ENCODE results near the gene CCDC27. TPM values are rescaled to one million over a fixed set of nuclear protein-coding genes. Genes with fewer than 3 reads are reported as not detected.

The CCDC27 gene
- total and polyA plus RNA-seq, 2 of the 13 experiments (the other 11 are each of a cell fraction or from before 2014, with no cell fraction given) = not detected

GRCh38 chr1:3777078-3777547 is 24.9 kb downstream of the CCDC27 start (continued):
- TF ChIP-seq USF2 (IDR thresholded peaks at IDR 0.05; ENCODE audit: low read depth, low read length) = no peak
- TF ChIP-seq USF2 (CRISPR knock-in tag; IDR thresholded peaks at IDR 0.05; ENCODE audit: borderline replicate concordance) = no peak
- TF ChIP-seq HNRNPLL (IDR thresholded peaks at IDR 0.05; ENCODE audit: low read depth, low read length, poor library complexity, severe bottlenecking) = peak; percentile 14
- TF ChIP-seq ZNF574 (CRISPR knock-in tag; IDR thresholded peaks at IDR 0.05) = peak; percentile 29; the same call in 1 of the 2 replicates
- TF ChIP-seq ERF (CRISPR knock-in tag; IDR thresholded peaks at IDR 0.05) = no peak
- TF ChIP-seq ZNF850 (CRISPR knock-in tag; conservative IDR thresholded peaks at IDR 0.05) = no peak
- TF ChIP-seq ZNF598 (CRISPR knock-in tag; IDR thresholded peaks at IDR 0.05; ENCODE audit: borderline replicate concordance) = no peak
- TF ChIP-seq ZC3H4 (CRISPR knock-in tag; IDR thresholded peaks at IDR 0.05; ENCODE audit: borderline replicate concordance) = peak; percentile 46; the same call in 1 of the 2 replicates
- no peak for TF ChIP-seq ZFY (CRISPR knock-in tag; IDR thresholded peaks at IDR 0.05)
- TF ChIP-seq GFI1 (CRISPR knock-in tag; IDR thresholded peaks at IDR 0.05; ENCODE audit: borderline replicate concordance) = no peak
- peak; percentile 55 for TF ChIP-seq AGO2 (optimal IDR thresholded peaks at IDR 0.05; ENCODE audit: low read depth, low read length)
- TF ChIP-seq ZNF878 (CRISPR knock-in tag; IDR thresholded peaks at IDR 0.05) = no peak
- no peak for TF ChIP-seq KLF15 (CRISPR knock-in tag; IDR thresholded peaks at IDR 0.05; ENCODE audit: borderline replicate concordance)
- TF ChIP-seq, protein P1, sequence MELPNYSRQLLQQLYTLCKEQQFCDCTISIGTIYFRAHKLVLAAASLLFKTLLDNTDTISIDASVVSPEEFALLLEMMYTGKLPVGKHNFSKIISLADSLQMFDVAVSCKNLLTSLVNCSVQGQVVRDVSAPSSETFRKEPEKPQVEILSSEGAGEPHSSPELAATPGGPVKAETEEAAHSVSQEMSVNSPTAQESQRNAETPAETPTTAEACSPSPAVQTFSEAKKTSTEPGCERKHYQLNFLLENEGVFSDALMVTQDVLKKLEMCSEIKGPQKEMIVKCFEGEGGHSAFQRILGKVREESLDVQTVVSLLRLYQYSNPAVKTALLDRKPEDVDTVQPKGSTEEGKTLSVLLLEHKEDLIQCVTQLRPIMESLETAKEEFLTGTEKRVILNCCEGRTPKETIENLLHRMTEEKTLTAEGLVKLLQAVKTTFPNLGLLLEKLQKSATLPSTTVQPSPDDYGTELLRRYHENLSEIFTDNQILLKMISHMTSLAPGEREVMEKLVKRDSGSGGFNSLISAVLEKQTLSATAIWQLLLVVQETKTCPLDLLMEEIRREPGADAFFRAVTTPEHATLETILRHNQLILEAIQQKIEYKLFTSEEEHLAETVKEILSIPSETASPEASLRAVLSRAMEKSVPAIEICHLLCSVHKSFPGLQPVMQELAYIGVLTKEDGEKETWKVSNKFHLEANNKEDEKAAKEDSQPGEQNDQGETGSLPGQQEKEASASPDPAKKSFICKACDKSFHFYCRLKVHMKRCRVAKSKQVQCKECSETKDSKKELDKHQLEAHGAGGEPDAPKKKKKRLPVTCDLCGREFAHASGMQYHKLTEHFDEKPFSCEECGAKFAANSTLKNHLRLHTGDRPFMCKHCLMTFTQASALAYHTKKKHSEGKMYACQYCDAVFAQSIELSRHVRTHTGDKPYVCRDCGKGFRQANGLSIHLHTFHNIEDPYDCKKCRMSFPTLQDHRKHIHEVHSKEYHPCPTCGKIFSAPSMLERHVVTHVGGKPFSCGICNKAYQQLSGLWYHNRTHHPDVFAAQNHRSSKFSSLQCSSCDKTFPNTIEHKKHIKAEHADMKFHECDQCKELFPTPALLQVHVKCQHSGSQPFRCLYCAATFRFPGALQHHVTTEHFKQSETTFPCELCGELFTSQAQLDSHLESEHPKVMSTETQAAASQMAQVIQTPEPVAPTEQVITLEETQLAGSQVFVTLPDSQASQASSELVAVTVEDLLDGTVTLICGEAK (IDR thresholded peaks at IDR 0.05) = no peak
- TF ChIP-seq, protein P1 (CRISPR knock-in tag; IDR thresholded peaks at IDR 0.05) = 0 out of 2 replicates have a peak, but pooled peaks have one; percentile 24
- TF ChIP-seq ZNF253 (CRISPR knock-in tag; IDR thresholded peaks at IDR 0.05; ENCODE audit: borderline replicate concordance) = 0 out of 2 replicates have a peak, but pooled peaks have one; percentile 41
